SH-SY5Y (cell line): Measurements from ENCODE around the gene DGKQ.

Source experiments
- GATA2 ChIP-seq: IDR thresholded peaks from 2 replicates; pipeline ENCODE4 v1.6.1; 2011; ENCODE audit warnings: mild to moderate bottlenecking, low read depth, low read length
- GATA3 ChIP-seq: IDR thresholded peaks from 2 replicates; pipeline ENCODE4 v1.6.1; 2011; ENCODE audit warnings: low read depth, mild to moderate bottlenecking, low read length, moderate library complexity

GRCh38 chr4:952881-953573 lies 20.3 kb downstream of the DGKQ start:
- TF ChIP-seq GATA3 (no peak), GATA2 (no peak)
